ENCODE results near the gene UMOD.

UMOD gene

GRCh38 chr16:20352615-20353014 lies at the start of gene UMOD:
Gene UMOD, minus strand, starts transcription at chr16:20352715. Its CDS starts 1,978 bp downstream, at chr16:20350737.
- Mint-ChIP-seq H3K27ac (no peak within 1 kb of the TSS), H3K9me3 (no peaks in the 10 kb centered on the region), H3K27me3 (ENCODE audit: low read depth) (no peaks in the 10 kb centered on the region)

DNA sequence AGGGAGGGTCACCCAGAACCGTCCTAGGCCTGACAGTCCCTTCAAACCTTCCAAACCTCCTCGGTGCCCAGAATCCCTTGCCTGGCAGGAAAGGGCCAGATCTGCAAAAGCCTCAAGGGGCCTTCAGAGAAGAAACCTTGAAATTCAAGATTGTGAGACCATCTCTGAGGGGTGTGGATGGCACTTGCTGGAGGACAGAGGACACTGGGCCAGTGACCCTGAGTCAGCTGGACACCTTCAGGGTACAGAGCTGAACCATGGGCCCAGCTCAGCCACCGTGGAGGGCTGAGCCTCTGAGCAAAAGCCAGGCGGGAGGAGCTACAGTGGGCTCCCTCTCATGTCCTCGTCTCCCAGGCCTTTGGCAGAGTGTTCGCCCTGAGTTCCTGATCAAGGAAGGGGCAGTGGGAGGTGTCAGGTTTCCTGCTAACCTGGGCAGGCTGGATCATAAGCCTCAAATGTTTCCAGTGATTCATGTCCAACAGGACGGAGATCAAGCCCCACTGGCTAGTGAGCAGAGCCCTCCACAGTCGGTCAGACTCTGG lies 49.0 kb upstream of the UMOD start:
- Mint-ChIP-seq H3K27me3 (ENCODE audit: low read depth) (no peaks in the 10 kb centered on the region), H3K27ac (no peak overlapping the region), H3K36me3 (ENCODE audit: low read depth) (no peaks in the 10 kb centered on the region), H3K4me1 (ENCODE audit: low read depth) (no peaks in the 10 kb centered on the region), H3K4me3 (no peak overlapping the region), H3K9me3 (no peaks in the 10 kb centered on the region)
- no peak for DNase-seq (ENCODE audit: low spot score)

More at GRCh38 chr16:20352615-20353014, at the start of gene UMOD:
- no peak within 1 kb of the TSS for H3K4me3 Mint-ChIP-seq
- no peak for DNase-seq (ENCODE audit: low spot score)
- H3K4me1 Mint-ChIP-seq (ENCODE audit: low read depth): no peaks in the 10 kb centered on the region
- H3K36me3 Mint-ChIP-seq (ENCODE audit: low read depth): no peaks in the 10 kb centered on the region

DNA sequence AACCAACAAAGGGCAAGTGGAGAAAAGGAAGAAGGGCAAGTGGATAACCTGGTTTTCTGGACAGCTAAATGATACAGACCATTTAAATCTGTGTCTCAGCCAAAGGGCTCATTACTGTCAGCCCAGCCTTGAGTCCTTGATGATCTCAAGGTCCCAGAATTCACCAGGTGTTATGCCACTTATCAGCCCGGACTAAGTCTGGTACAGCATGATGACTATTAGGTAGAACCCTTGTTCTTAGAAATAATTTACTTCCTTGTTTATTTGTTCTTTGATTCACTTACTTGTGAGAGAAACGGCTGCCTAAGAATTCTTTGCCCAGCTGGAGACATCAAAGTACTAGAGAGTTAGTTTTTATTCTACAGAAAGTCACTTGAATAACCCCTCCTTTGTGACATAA lies 48.6 kb upstream of the UMOD start:
- no peak for DNase-seq (ENCODE audit: low spot score)
- no peaks in the 10 kb centered on the region for H3K36me3 Mint-ChIP-seq (ENCODE audit: low read depth)
- no peaks in the 10 kb centered on the region for H3K4me1 Mint-ChIP-seq (ENCODE audit: low read depth)
- no peak overlapping the region for H3K27ac Mint-ChIP-seq
- no peak overlapping the region for H3K4me3 Mint-ChIP-seq
- H3K9me3 Mint-ChIP-seq: no peaks in the 10 kb centered on the region
- H3K27me3 Mint-ChIP-seq (ENCODE audit: low read depth): no peaks in the 10 kb centered on the region

DNA sequence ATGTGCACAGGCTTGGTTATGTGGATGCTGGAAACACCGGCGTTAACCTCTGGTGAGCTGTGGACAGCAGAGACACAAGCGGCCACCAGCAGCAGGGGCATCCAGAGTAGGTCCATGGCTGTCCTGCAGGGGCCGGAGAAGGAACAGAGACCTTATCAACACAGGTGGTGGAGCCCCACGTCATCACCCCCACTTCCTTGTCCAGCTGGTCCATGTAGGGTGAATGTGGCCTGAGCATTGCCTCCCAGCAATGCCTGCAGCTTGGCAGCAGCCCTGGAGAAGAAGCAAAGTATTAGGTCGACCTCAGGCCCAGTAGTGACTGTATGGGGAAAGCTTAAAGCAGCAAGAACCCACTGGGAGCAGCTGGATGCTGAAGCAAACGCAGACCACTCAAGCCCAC lies 46.7 kb upstream of the UMOD start:
- no peak for DNase-seq (ENCODE audit: low spot score)
- H3K9me3 Mint-ChIP-seq: no peaks in the 10 kb centered on the region
- H3K27me3 Mint-ChIP-seq (ENCODE audit: low read depth): no peaks in the 10 kb centered on the region
- no peak overlapping the region for H3K27ac Mint-ChIP-seq
- H3K4me3 Mint-ChIP-seq: no peak overlapping the region
- H3K4me1 Mint-ChIP-seq (ENCODE audit: low read depth): no peaks in the 10 kb centered on the region
- H3K36me3 Mint-ChIP-seq (ENCODE audit: low read depth): no peaks in the 10 kb centered on the region

- H3K4me3 Mint-ChIP-seq: no peak overlapping the region
- H3K4me1 Mint-ChIP-seq (ENCODE audit: low read depth): no peaks in the 10 kb centered on the region
- H3K27me3 Mint-ChIP-seq (ENCODE audit: low read depth): no peaks in the 10 kb centered on the region
- H3K27ac Mint-ChIP-seq: no peak overlapping the region
- DNase-seq (ENCODE audit: low spot score): no peak
- H3K9me3 Mint-ChIP-seq: no peaks in the 10 kb centered on the region
- no peaks in the 10 kb centered on the region for H3K36me3 Mint-ChIP-seq (ENCODE audit: low read depth)
Observed at GRCh38 chr16:20398603-20399002, 46.1 kb upstream of the UMOD start.

- Mint-ChIP-seq H3K27ac (no peak overlapping the region), H3K4me3 (no peak overlapping the region), H3K9me3 (no peaks in the 10 kb centered on the region), H3K36me3 (ENCODE audit: low read depth) (no peaks in the 10 kb centered on the region), H3K27me3 (ENCODE audit: low read depth) (no peaks in the 10 kb centered on the region), H3K4me1 (ENCODE audit: low read depth) (no peaks in the 10 kb centered on the region)
- DNase-seq (ENCODE audit: low spot score): no peak
Observed at GRCh38 chr16:20397468-20398074, 45.1 kb upstream of the UMOD start.

DNA sequence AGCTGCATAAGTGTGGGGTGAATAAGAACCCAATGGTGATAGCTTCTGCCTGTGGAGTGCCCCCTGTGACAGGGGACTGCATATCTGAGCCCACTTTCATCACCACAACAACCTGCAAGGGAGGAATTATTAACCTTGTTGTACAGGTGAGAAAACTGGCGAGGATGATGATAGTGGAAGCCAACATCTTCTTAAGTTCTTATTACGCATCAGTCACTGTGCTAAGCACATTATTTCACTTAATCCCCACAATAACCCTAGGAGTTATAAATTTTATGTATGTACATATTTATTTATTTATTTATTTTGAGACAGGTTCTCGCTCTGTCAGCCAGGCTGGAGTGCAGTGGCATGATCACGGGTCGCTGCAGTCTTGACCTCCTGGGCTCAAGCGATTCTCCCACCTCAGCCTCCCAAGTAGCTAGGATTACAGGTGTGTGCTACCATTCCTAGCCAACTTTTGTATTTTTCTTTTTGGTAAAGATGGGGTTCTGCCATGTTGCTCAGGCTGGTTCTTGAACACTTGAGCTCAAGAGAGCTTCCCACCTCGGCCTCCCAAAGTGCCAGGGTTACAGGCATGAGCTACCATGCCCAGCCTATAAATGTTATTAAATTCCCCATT lies 44.4 kb upstream of the UMOD start:
- H3K27ac Mint-ChIP-seq: no peak overlapping the region
- no peaks in the 10 kb centered on the region for H3K4me1 Mint-ChIP-seq (ENCODE audit: low read depth)
- H3K4me3 Mint-ChIP-seq: no peak overlapping the region
- H3K9me3 Mint-ChIP-seq: no peaks in the 10 kb centered on the region
- H3K36me3 Mint-ChIP-seq (ENCODE audit: low read depth): no peaks in the 10 kb centered on the region
- no peaks in the 10 kb centered on the region for H3K27me3 Mint-ChIP-seq (ENCODE audit: low read depth)
- DNase-seq (ENCODE audit: low spot score): no peak

DNA sequence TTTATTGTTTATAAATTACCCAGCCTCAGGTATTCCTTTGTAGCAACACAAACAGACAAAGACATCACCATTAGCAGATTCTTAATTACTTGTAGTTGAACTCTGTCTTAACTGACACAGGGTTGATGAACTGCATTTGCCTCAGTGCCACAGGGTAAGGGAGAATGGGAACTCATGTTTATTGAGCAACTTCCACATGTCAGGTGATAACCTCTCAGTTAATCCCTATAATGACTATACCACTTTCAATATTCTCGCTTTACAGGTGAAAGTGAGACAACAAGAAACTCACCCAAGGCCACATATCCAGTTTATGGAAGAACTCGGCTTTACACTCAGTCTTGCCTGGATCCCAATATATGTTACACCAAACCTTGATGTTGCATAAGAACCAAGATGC lies 43.4 kb upstream of the UMOD start:
- Mint-ChIP-seq H3K27me3 (ENCODE audit: low read depth) (no peaks in the 10 kb centered on the region), H3K27ac (no peak overlapping the region), H3K4me1 (ENCODE audit: low read depth) (no peaks in the 10 kb centered on the region), H3K4me3 (no peak overlapping the region), H3K9me3 (no peaks in the 10 kb centered on the region), H3K36me3 (ENCODE audit: low read depth) (no peaks in the 10 kb centered on the region)
- no peak for DNase-seq (ENCODE audit: low spot score)

GRCh38 chr16:20393801-20394577 lies 41.5 kb upstream of the UMOD start:
- no peak for DNase-seq (ENCODE audit: low spot score)
- no peak overlapping the region for H3K27ac Mint-ChIP-seq
- no peaks in the 10 kb centered on the region for H3K36me3 Mint-ChIP-seq (ENCODE audit: low read depth)
- H3K9me3 Mint-ChIP-seq: no peaks in the 10 kb centered on the region
- no peak overlapping the region for H3K4me3 Mint-ChIP-seq
- no peaks in the 10 kb centered on the region for H3K27me3 Mint-ChIP-seq (ENCODE audit: low read depth)
- H3K4me1 Mint-ChIP-seq (ENCODE audit: low read depth): no peaks in the 10 kb centered on the region

DNA sequence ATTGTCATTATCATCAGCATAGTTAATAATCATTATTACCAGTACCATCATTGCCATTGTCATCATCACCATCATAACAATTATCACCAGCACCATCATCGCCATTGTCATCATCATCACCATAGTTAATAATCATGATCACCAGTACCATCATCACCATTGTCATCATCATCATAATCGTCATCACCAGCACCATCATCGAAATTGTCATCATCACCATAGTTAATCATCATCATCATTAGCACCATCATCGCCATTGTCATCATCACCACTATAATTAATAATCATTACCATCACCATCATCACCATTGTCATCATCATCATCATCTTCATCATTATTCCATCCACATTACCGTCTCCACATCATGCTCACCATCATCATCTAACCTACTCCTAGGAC lies 38.5 kb upstream of the UMOD start:
- Mint-ChIP-seq H3K9me3 (no peaks in the 10 kb centered on the region), H3K27ac (no peak overlapping the region), H3K27me3 (ENCODE audit: low read depth) (no peaks in the 10 kb centered on the region), H3K4me1 (ENCODE audit: low read depth) (no peaks in the 10 kb centered on the region), H3K4me3 (no peak overlapping the region), H3K36me3 (ENCODE audit: low read depth) (no peaks in the 10 kb centered on the region)
- no peak for DNase-seq (ENCODE audit: low spot score)

GRCh38 chr16:20388854-20389253 lies 36.3 kb upstream of the UMOD start:
- Mint-ChIP-seq H3K27ac (no peak overlapping the region), H3K36me3 (ENCODE audit: low read depth) (no peaks in the 10 kb centered on the region), H3K27me3 (ENCODE audit: low read depth) (no peaks in the 10 kb centered on the region), H3K4me3 (no peak overlapping the region), H3K9me3 (no peaks in the 10 kb centered on the region), H3K4me1 (ENCODE audit: low read depth) (no peaks in the 10 kb centered on the region)
- DNase-seq (ENCODE audit: low spot score): no peak

- H3K36me3 Mint-ChIP-seq (ENCODE audit: low read depth): no peaks in the 10 kb centered on the region
- no peaks in the 10 kb centered on the region for H3K9me3 Mint-ChIP-seq
- H3K4me3 Mint-ChIP-seq: no peak overlapping the region
- H3K27ac Mint-ChIP-seq: no peak overlapping the region
- H3K4me1 Mint-ChIP-seq (ENCODE audit: low read depth): no peaks in the 10 kb centered on the region
- no peak for DNase-seq (ENCODE audit: low spot score)
- H3K27me3 Mint-ChIP-seq (ENCODE audit: low read depth): no peaks in the 10 kb centered on the region
Observed at GRCh38 chr16:20387978-20388377, 35.5 kb upstream of the UMOD start.

DNA sequence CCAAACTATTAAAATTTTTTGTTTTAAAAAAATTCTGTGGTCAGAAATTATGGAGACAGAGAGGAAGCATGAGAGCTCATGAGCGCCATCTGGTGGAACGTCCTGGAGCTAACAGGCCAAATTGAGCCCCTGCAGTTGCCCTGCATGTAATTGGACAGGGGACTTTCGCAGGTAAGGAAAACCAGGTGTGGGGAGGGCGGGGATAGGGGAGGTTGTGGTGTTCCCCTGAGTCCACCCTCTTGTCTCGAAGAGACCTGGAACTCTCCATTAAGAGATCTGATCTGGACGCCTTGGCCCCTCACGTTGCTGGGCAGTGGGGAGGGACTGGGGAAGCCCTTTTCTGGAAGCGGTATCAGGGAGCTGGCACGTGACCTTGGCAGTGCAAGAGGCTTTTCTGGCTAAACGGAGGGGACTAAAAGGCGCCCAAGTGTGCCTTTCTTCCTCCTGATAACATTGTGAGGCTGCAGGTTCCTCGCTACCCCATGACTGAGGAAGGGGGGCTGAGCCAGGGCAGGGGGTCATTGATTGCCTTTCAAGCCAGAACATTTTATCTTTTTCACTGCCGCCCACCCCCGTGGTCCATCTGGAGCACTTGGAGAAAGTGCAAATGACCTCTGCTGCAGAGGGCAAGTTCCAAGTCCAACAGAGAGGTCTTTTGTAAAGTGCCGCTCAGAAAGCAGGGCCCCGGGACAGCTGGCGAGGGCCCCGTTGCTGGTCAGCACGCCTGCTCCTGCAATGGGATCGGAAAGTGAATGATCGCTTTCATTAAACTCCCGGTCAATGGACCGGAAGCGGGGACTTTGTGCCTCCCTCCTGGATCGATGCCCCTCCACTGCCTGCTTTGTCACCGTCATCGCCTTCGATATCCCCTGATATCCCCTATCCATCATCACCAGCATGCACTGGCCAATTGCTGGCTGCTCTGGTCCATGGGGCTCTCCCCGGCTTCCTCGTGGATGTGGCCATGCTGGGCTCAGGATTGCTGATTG lies 33.6 kb upstream of the UMOD start:
- no peaks in the 10 kb centered on the region for H3K36me3 Mint-ChIP-seq (ENCODE audit: low read depth)
- DNase-seq (ENCODE audit: low spot score): peak; percentile 28
- no peaks in the 10 kb centered on the region for H3K4me1 Mint-ChIP-seq (ENCODE audit: low read depth)
- H3K9me3 Mint-ChIP-seq: no peaks in the 10 kb centered on the region
- no peak overlapping the region for H3K27ac Mint-ChIP-seq
- H3K27me3 Mint-ChIP-seq (ENCODE audit: low read depth): no peaks in the 10 kb centered on the region
- H3K4me3 Mint-ChIP-seq: no peak overlapping the region

All from T-helper 2 cell treated with Interferon-gamma antibody and Interleukin-4, amounts not matched to agents 5 μg/mL and 100 μg/mL, for 36 hours (primary cell).